ENCODE results near the gene HLCS.

Gene HLCS

GRCh38 chr21:36803816-36804439, 162.5 kb downstream of the HLCS start:
- no peak for FAIRE-seq

DNA sequence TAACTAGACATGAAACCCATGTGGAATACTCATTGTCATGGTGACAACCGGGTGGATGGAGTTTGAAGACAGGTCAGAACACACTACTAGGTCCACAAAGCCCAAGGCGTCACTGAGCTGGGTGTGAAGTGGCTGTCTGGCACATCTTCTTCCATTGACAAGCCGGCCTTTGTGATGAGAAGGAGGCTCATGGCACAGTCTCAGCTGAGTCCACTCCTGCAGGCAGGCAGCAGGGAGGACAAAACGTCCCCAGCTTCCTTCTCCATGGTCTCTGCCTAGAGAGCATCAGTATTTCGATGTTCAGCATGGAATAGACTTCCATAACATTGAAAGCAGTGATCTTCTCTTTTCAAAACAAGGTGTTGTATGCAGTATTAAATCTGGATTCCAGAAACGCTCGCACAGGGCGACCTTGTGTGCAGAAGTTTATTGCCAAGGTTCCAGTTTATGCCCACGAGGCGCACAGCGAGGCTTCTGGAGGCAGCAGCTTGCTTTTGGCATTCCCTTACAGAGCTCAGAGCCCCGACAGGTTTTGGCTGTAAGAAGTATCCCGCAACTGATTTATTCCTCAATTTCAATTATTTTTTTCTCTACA, 163.3 kb downstream of the HLCS start:
- FAIRE-seq, result no peak

- FAIRE-seq, result no peak
Observed at GRCh38 chr21:36800734-36801133, 165.7 kb downstream of the HLCS start.

DNA sequence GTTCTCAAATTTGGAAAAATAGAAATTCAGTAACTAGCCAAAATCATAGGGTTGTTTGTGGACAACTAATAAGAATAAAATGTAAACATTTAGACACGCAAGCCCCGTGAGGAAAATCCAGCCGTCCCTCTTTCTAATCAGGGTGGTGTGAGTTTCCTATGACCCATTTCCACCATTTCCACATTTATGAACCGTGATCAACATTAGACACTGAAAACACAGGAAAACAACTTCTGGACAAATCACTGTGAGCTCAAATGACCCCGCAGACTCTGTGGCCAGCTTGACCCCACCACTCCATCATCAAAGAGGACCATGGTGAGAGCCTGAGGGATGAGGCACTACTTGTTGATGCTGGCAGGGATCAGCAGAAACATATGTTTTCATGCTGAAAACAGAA, 166.6 kb downstream of the HLCS start:
- peak; percentile 29 for FAIRE-seq

GRCh38 chr21:36798491-36798890, 168.0 kb downstream of the HLCS start:
- FAIRE-seq, result no peak

- FAIRE-seq, result no peak
Observed at GRCh38 chr21:36796070-36796469, 170.4 kb downstream of the HLCS start.

GRCh38 chr21:36792505-36792967, 173.9 kb downstream of the HLCS start:
- no peak for FAIRE-seq

GRCh38 chr21:36791695-36792470, 174.6 kb downstream of the HLCS start:
- FAIRE-seq, result no peak

- FAIRE-seq, result no peak
Observed at GRCh38 chr21:36791180-36791579, 175.3 kb downstream of the HLCS start.

GRCh38 chr21:36790616-36791015, 175.9 kb downstream of the HLCS start:
- no peak for FAIRE-seq

- FAIRE-seq, result peak; percentile 92
Observed at GRCh38 chr21:36788120-36788638, 178.3 kb downstream of the HLCS start.

DNA sequence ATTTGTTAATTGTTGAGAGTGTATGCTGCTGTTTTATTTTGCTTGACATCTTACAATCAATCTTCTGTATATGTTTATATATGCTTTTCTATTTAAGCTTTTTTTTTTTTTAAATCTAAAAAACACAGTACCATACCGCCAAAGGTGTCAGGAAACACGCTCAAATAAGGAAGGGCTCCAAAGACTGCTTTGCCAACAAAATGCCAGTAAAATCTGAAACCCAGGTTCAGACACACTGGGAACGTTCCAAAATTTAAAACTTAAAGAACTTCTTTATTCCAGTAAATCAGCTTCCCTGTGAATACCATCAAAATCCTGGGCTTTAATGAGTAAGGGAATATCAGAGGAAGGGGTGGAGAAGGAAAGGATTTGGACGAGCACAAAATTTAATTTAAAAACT, 180.3 kb downstream of the HLCS start:
- no peak for FAIRE-seq

- no peak for FAIRE-seq
Observed at GRCh38 chr21:36785615-36786014, 180.9 kb downstream of the HLCS start.

GRCh38 chr21:36784947-36785346, 181.5 kb downstream of the HLCS start:
- no peak for FAIRE-seq

DNA sequence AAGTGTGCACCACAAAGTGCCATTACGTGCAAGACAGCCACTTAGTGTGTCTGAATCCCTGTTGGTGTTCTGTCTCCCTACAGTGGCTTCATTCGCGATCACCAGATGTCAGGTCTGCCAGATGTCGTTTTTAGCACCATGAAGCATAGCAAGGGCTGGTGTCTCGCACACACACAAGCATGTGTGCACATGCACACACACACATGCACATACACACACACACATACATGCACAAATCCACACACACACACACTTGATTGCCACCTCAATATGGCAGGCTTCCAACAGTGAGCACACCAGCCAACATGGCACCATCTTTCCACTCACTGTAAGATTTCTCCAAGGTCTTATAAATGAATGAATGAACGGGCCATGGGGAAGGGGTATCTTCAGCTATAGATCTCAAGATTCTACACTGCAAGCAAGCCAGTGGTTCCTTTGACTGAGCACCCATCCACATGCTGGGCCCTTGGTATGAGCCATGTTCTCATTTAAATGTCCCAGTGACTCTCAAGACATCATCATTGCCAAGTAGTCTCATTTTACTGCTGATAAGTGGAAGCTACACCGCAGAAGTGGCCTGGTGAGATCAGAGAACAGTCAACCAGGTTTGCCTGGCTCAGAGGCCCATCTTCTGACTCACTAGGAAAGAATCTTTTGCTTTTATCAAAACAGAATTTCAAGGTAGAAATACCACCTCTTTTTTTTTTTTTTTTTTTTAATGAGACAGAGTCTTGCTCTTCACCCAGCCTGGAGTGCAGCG, 182.7 kb downstream of the HLCS start:
- no peak for FAIRE-seq

- FAIRE-seq, result no peak
Observed at GRCh38 chr21:36780861-36781260, 185.6 kb downstream of the HLCS start.

- no peak for FAIRE-seq
Observed at GRCh38 chr21:36776981-36777617, 189.4 kb downstream of the HLCS start.

- FAIRE-seq, result no peak
Observed at GRCh38 chr21:36773995-36774394, 192.5 kb downstream of the HLCS start.

- FAIRE-seq, result no peak
Observed at GRCh38 chr21:36773117-36773516, 193.4 kb downstream of the HLCS start.

GRCh38 chr21:36769051-36769839, 197.2 kb downstream of the HLCS start:
- no peak for FAIRE-seq

GRCh38 chr21:36768496-36768895, 198.0 kb downstream of the HLCS start:
- FAIRE-seq, result no peak

- no peak for FAIRE-seq
Observed at GRCh38 chr21:36767096-36767495, 199.4 kb downstream of the HLCS start.

All from endometrium (tissue), 2 donors.